Adrenal gland (tissue), 12 donors: ENCODE measurements around the gene SIPA1. TPM values are rescaled to one million over a fixed set of nuclear protein-coding genes. Genes with fewer than 3 reads are reported as not detected.

Source experiments
- DNase-seq, 7 donors: peaks; one replicate each; pipeline ENCODE4 v3.0.0-alpha.2; 2019 to 2020
- H3K27ac ChIP-seq, 5 donors: fragments of 200-600 bp; sonication (generic) in 4 of 5; 1 replicate in 3 of 5; 2 replicates in 2 of 5; pipeline versions ENCODE4 v1.5.1 to v1.8.0; 2016 to 2020; ENCODE audit warnings: mild to moderate bottlenecking in 1 of 5
- H3K27me3 ChIP-seq: fragments of 200-600 bp; 2 replicates; pipeline ENCODE4 v1.8.0; 2021
- H3K36me3 ChIP-seq, 2 donors: fragments of 200-600 bp; replicated peaks in 1 of 2; 1 replicate in 1 of 2; 2 replicates in 1 of 2; pipeline versions ENCODE4 v1.5.1 to v1.8.0; 2018 to 2022
- H3K4me1 ChIP-seq, 2 donors: fragments of 200-600 bp; replicated peaks in 1 of 2; 1 replicate in 1 of 2; 2 replicates in 1 of 2; pipeline versions ENCODE4 v1.5.1 to v1.8.0; 2018 to 2021
- H3K4me3 ChIP-seq, 4 donors: fragments of 200-600 bp; sonication (generic) in 3 of 4; one replicate each; pipeline ENCODE4 v1.5.1; 2016 to 2018
- H3K9me3 ChIP-seq, 3 donors: fragments of 200-600 bp; sonication (generic) in 1 of 3; replicated peaks in 1 of 3; 1 replicate in 2 of 3; 2 replicates in 1 of 3; pipeline versions ENCODE4 v1.5.1 to v1.8.0; 2016 to 2021
- CTCF ChIP-seq, 6 experiments: fragments of 450-650 bp in 4 of 6; fragments of 200-600 bp in 2 of 6; sonication (generic) in 1 of 6; IDR thresholded peaks; 1 replicate in 5 of 6; 2 replicates in 1 of 6; pipeline versions ENCODE4 v1.5.1 to v1.8.0; 2016 to 2021; ENCODE audit warnings: antibody characterized with exemption in 6 of 6, mild to moderate bottlenecking in 2 of 6, moderate library complexity in 1 of 6
- POLR2A ChIP-seq, 2 donors: fragments of 450-650 bp; IDR thresholded peaks; one replicate each; pipeline ENCODE4 v1.6.1; 2017; ENCODE audit warnings: antibody characterized with exemption in 2 of 2, mild to moderate bottlenecking in 2 of 2, moderate library complexity in 1 of 2
- WGBS, 4 donors: extraction: QIAGEN DNeasy Blood & Tissue Kit in 2 of 4; methylation state at CpG; one replicate each; pipeline versions ENCODE4 v1.1.5 to v1.1.7; 2013 to 2017; 5-methylcytosine and 5-hydroxymethylcytosine counted together
- intact Hi-C, 2 donors: fragments of 100-400 bp; cut with DNase I; formaldehyde crosslinking; loops; one replicate each; pipeline versions ENCODE4 v1.14.1 to v1.15.0; 2022 to 2023
- polyA plus RNA-seq, 3 donors: library from polyadenylated mRNA; stranded (reverse); fragments of 200-250 nt in 2 of 3; fragments of 350-450 nt in 1 of 3; fragmentation: Illumina TruSeq in 1 of 3; extraction: RNeasy Lipid Tissue Mini Kit (QIAGEN cat#74804) in 1 of 3; gene quantifications; one replicate each; pipeline ENCODE4 v1.2.3, GENCODE V29; 2013 to 2014
- total RNA-seq, 9 donors: library from RNA; depleted of rRNA in 4 of 9; stranded (reverse); fragments of >200 nt in 4 of 9; fragments of 120-200 nt in 1 of 9; fragmentation: NEBNext Ultra II Directional in 1 of 9; extraction: Animal tissue kit (Norgen Biotek cat#: 25700) in 1 of 9; gene quantifications; one replicate each; pipeline versions ENCODE4 v1.1.0 to v1.2.4, GENCODE V29; 2013 to 2023
- donor health status: healthy with polysubstance abuse.
- donor health status: Bipolar disorder and iron deficiency.
- donor health status: DM: yes; HTN: yes; CAD: no.
- donor health status: DM: no; HTN: no; CAD: no.
- donor health status: DM: no; HTN: no; CAD: no.
- donor health status: DM: yes; HTN: yes; CAD: no.

Gene SIPA1
- total and polyA plus RNA-seq, 12 donors, result 8.7 to 377 (median 76.3) TPM

DNA sequence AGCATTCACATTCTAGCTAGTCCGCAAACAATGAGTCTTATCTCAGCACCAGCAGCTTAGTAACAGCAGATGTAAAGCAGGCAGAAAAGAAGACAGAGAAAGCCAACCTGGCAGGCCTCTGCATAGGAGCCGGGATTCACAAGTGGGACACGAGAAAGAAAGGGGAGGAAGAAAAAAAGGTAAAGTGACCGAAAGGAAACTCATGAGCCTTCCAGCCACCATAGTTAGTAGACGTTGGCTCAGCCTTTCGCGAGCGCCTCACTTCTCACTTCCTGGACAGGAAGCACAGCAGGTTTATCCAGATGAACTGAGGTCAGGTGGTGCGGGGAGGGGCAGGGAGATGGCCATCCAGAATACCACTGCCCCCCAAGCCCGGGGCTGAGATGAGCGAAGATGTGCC, 54.5 kb downstream of the SIPA1 start:
- intact Hi-C loops, result no loop called here
- WGBS, 4 donors, result 64 to 73% (median 71%) methylated on average over 11 of the region's 11 CpGs
- TF ChIP-seq POLR2A (IDR thresholded peaks at IDR 0.05) (no peak), CTCF (IDR thresholded peaks at IDR 0.05) (no peak)

DNA sequence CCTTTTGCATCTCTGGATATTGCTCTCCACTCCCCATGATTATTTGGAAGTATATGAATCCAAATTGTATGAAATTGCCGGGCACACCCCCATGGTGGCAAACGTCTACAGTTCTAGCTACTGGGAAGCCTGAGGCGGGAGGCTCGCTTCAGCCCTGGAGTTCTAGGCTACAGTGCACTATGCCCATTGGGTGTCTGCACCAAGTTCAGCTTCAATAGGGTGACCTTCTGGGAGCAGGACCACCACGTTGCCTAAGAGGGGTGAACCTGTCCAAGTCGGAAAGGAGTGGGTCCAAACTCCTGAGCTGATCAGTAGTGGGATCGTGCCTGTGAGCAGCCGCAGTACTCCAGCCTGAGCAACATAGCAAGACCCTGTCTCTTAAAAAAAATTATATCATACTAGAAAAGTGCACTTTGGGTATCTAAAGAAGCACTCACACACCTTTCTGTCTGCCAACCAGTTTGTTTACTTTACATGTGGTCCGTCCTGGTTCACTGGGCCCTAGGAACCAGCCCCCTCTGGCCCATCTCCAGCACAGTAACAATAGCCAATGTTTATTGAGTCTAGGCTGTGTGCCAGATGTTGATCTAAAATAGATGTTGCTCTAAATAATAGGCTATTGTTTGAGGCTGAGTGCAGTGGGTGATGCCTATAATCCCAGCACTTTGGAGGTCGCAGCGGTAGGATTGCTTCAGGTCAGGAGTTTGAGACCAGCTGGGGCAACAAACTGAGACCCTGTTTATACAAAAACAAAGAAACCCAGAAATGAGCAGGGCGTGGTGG, 57.7 kb downstream of the SIPA1 start:
- no peaks in the 10 kb centered on the region for H3K4me1 ChIP-seq
- TF ChIP-seq POLR2A (IDR thresholded peaks at IDR 0.05) (no peak), CTCF (IDR thresholded peaks at IDR 0.05) (no peak)
- H3K9me3 ChIP-seq, result no peaks in the 10 kb centered on the region
- H3K27me3 ChIP-seq, result peaks cover 3% of the 10 kb centered on the region
- intact Hi-C loops, result no loop called here
- DNase-seq, result peak in 4 of 7 donors; percentile 27 to 73 (median 52)
- no peak overlapping the region for H3K4me3 ChIP-seq
- WGBS, 4 donors, result 63 to 76% (median 73%) methylated on average over 10 to 12 of the region's 12 CpGs
- no peaks in the 10 kb centered on the region for H3K36me3 ChIP-seq
- H3K27ac ChIP-seq, result no peak overlapping the region

More for the DNA sequence above, 54.5 kb downstream of the SIPA1 start:
- Histone ChIP-seq H3K36me3 (no peaks in the 10 kb centered on the region), H3K27me3 (peaks cover 3% of the 10 kb centered on the region), H3K4me1 (no peaks in the 10 kb centered on the region), H3K4me3 (no peak overlapping the region), H3K27ac (no peak overlapping the region), H3K9me3 (no peaks in the 10 kb centered on the region)
- no peak for DNase-seq

GRCh38 chr11:65696802-65697552, 59.1 kb downstream of the SIPA1 start:
- Histone ChIP-seq H3K27me3 (peaks cover 5% of the 10 kb centered on the region), H3K4me3 (no peak overlapping the region), H3K36me3 (no peaks in the 10 kb centered on the region), H3K4me1 (no peaks in the 10 kb centered on the region), H3K9me3 (no peaks in the 10 kb centered on the region), H3K27ac (no peak overlapping the region)
- WGBS, 4 donors, result 74 to 85% (median 79%) methylated on average over 5 of the region's 5 CpGs
- TF ChIP-seq POLR2A (IDR thresholded peaks at IDR 0.05), result no peak
- no peak for TF ChIP-seq CTCF (IDR thresholded peaks at IDR 0.05)
- no peak for DNase-seq
- intact Hi-C loops, result no loop called here

GRCh38 chr11:65698205-65698604, 60.3 kb downstream of the SIPA1 start:
- Histone ChIP-seq H3K27ac (no peak overlapping the region), H3K27me3 (peaks cover 12% of the 10 kb centered on the region), H3K9me3 (no peaks in the 10 kb centered on the region), H3K4me3 (no peak overlapping the region), H3K4me1 (no peaks in the 10 kb centered on the region), H3K36me3 (no peaks in the 10 kb centered on the region)
- intact Hi-C loops, result no loop called here
- 61 to 74% (median 65%) methylated on average over 8 of the region's 8 CpGs for WGBS, 4 donors
- DNase-seq, result peak in 1 of 7 donors; percentile 23
- TF ChIP-seq POLR2A (IDR thresholded peaks at IDR 0.05), result no peak
- TF ChIP-seq CTCF (IDR thresholded peaks at IDR 0.05), result no peak
